Parathyroid adenoma (tissue), 2 donors: Measurements from ENCODE around the gene ANXA9.
A peak's percentile ranks its signal among the peaks of the same experiment; 100 is the strongest.

Source experiments
- H2AFZ ChIP-seq: fragments of 300-600 bp; sonication (generic); one replicate; pipeline ENCODE4 v1.7.0; 2017; ENCODE audit warnings: antibody characterized with exemption, mild to moderate bottlenecking
- H3K27ac ChIP-seq: fragments of 300-600 bp; sonication (generic); one replicate; pipeline ENCODE4 v1.7.0; 2017
- H3K27me3 ChIP-seq: fragments of 300-600 bp; sonication (generic); one replicate; pipeline ENCODE4 v1.7.0; 2017; ENCODE audit warnings: low read length; ENCODE audit not compliant: control insufficient read depth, insufficient read depth
- H3K36me3 ChIP-seq: fragments of 300-600 bp; sonication (generic); one replicate; pipeline ENCODE4 v1.7.0; 2017; ENCODE audit warnings: low read length; ENCODE audit not compliant: control insufficient read depth, insufficient read depth
- H3K4me1 ChIP-seq: fragments of 300-600 bp; sonication (generic); one replicate; pipeline ENCODE4 v1.7.0; 2017; ENCODE audit warnings: control low read depth
- H3K4me2 ChIP-seq: fragments of 300-600 bp; sonication (generic); one replicate; pipeline ENCODE4 v1.7.0; 2017; ENCODE audit warnings: low read length
- H3K4me3 ChIP-seq: fragments of 300-600 bp; sonication (generic); one replicate; pipeline ENCODE4 v1.7.0; 2017; ENCODE audit warnings: low read depth, low read length
- H3K79me2 ChIP-seq: fragments of 300-600 bp; sonication (generic); one replicate; pipeline ENCODE4 v1.7.0; 2017; ENCODE audit warnings: control low read depth
- H3K9ac ChIP-seq: fragments of 300-600 bp; sonication (generic); one replicate; pipeline ENCODE4 v1.7.0; 2017; ENCODE audit warnings: mild to moderate bottlenecking
- H3K9me3 ChIP-seq: fragments of 300-600 bp; sonication (generic); one replicate; pipeline ENCODE4 v1.7.0; 2017; ENCODE audit warnings: low read length; ENCODE audit not compliant: control insufficient read depth
- CTCF ChIP-seq: fragments of 300-600 bp; sonication (generic); IDR thresholded peaks from one replicate; pipeline ENCODE4 v1.7.0; 2017; ENCODE audit warnings: antibody characterized with exemption, mild to moderate bottlenecking
- donor health status: primary hyperparathyroidism.

Gene ANXA9

DNA sequence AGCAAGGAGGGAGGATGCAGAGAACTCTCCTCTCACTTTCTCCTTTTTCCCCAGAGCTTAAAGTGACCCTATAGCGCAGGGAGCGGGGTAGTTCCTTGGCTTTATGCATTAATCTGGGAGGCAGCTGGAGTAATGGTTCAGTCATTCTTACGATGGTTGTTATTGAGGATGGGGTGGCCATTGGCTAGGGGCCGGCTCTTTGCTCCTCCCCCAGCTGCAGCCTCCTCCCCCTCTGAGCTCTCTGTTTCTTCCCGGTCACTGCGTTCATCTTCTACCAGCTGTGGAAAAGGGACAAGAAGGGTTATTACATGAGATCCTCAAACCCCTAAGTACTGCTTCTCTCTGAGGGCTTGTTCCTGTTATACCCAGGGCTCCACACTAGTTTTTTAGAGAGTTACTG is 16.1 kb upstream of the ANXA9 start:
- H3K79me2 ChIP-seq, result peaks cover 4% of the 10 kb centered on the region
- H3K36me3 ChIP-seq, result no peaks in the 10 kb centered on the region
- H3K27ac ChIP-seq, result no peak overlapping the region
- no peak overlapping the region for H3K4me3 ChIP-seq
- H3K9me3 ChIP-seq, result no peaks in the 10 kb centered on the region
- peaks cover 3% of the 10 kb centered on the region for H3K4me1 ChIP-seq
- H3K9ac ChIP-seq, result no peak overlapping the region
- H3K4me2 ChIP-seq, result no peak overlapping the region
- no peaks in the 10 kb centered on the region for H3K27me3 ChIP-seq
- no peak for TF ChIP-seq CTCF
- H2AFZ ChIP-seq, result no peak overlapping the region

GRCh38 chr1:150967936-150968335 is 14.2 kb upstream of the ANXA9 start:
- H3K36me3 ChIP-seq, result no peaks in the 10 kb centered on the region
- TF ChIP-seq CTCF, result no peak
- H3K9ac ChIP-seq, result no peak overlapping the region
- H3K4me1 ChIP-seq, result peaks cover 17% of the 10 kb centered on the region
- no peak overlapping the region for H2AFZ ChIP-seq
- peaks cover 9% of the 10 kb centered on the region for H3K79me2 ChIP-seq
- H3K27me3 ChIP-seq, result no peaks in the 10 kb centered on the region
- H3K4me3 ChIP-seq, result no peak overlapping the region
- H3K4me2 ChIP-seq, result no peak overlapping the region
- H3K9me3 ChIP-seq, result no peaks in the 10 kb centered on the region
- no peak overlapping the region for H3K27ac ChIP-seq

DNA sequence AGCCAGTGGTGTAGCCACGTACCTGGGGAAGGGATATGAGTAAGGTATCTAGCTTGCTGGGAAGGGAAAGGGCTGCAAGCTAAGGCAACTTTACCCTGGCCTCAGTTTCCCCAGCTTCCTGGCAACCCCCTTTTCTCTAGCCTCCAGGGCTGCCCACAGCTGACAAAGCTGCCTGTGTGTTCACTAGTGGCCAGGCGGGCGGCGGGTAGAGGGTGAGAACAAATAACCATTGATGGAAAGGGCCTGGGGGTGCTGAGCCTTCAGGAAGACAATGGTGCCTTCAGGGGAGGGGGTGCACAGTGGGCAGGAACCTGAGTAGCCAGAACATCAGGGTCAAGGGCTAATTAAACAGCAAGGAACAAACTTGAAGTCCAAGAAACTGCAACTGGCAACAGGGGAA is 13.6 kb upstream of the ANXA9 start:
- H3K36me3 ChIP-seq, result no peaks in the 10 kb centered on the region
- TF ChIP-seq CTCF, result no peak
- H3K4me1 ChIP-seq, result peaks cover 19% of the 10 kb centered on the region
- H3K79me2 ChIP-seq, result peaks cover 11% of the 10 kb centered on the region
- no peak overlapping the region for H3K4me3 ChIP-seq
- H3K27me3 ChIP-seq, result no peaks in the 10 kb centered on the region
- H3K27ac ChIP-seq, result no peak overlapping the region
- no peak overlapping the region for H3K4me2 ChIP-seq
- no peak overlapping the region for H3K9ac ChIP-seq
- no peaks in the 10 kb centered on the region for H3K9me3 ChIP-seq
- no peak overlapping the region for H2AFZ ChIP-seq

- no peak for TF ChIP-seq CTCF
- H3K4me3 ChIP-seq, result no peak overlapping the region
- H3K36me3 ChIP-seq, result no peaks in the 10 kb centered on the region
- no peak overlapping the region for H3K9ac ChIP-seq
- H3K4me1 ChIP-seq, result peaks cover 19% of the 10 kb centered on the region
- no peak overlapping the region for H3K4me2 ChIP-seq
- no peaks in the 10 kb centered on the region for H3K27me3 ChIP-seq
- no peaks in the 10 kb centered on the region for H3K9me3 ChIP-seq
- H2AFZ ChIP-seq, result no peak overlapping the region
- H3K79me2 ChIP-seq, result peaks cover 13% of the 10 kb centered on the region
- no peak overlapping the region for H3K27ac ChIP-seq
These were observed 12.5 kb upstream of the ANXA9 start for GRCh38 chr1:150969626-150970025.

DNA sequence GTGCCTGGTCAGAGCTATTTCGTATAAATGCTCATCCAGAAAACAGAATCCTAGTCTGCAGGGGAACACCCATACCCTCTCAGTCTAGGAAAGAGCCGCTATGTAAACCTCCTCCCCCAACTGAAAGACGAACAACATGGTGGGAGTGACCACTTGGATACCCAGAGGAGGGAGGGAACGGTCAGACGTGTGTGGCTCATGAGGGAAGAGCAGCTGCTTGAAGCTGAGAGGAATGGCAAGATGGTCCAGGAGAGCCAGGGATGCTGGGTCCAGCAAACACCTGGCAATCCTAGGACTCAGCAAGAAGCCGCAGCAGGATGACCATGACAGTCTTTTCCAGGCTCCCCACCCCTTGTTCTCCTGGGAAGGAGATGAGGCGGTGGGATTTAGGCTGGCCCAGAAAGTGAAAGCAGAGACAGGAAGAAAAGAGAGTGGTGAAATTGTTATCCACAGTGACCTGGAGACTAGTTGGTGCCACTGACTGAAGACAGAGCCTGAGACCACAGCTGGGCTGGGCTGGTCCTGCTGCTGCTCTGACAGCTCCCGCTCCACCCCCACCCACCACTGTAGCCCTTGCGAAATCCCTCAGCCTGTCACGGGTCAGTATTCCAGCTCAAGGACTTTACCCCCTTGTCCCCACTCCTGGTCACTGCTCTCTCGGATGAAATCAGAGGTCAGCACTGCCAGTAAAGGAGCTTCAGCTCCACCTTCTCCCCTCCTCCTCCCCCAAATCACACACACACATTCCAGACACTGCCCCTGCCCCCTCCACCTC is 11.1 kb upstream of the ANXA9 start:
- no peaks in the 10 kb centered on the region for H3K27me3 ChIP-seq
- H3K4me1 ChIP-seq, result peaks cover 19% of the 10 kb centered on the region
- no peaks in the 10 kb centered on the region for H3K9me3 ChIP-seq
- peak overlapping the region; percentile 72 for H3K27ac ChIP-seq
- TF ChIP-seq CTCF, result no peak
- peak overlapping the region; percentile 89 for H3K4me2 ChIP-seq
- H3K79me2 ChIP-seq, result peaks cover 13% of the 10 kb centered on the region
- H2AFZ ChIP-seq, result no peak overlapping the region
- no peaks in the 10 kb centered on the region for H3K36me3 ChIP-seq
- H3K4me3 ChIP-seq, result peak overlapping the region; percentile 13
- no peak overlapping the region for H3K9ac ChIP-seq
